HEK293 (cell line): ENCODE results near the gene JAM3.

Experiments
- CTCF ChIA-PET: fragments of 350-600 bp; formaldehyde crosslinking; extraction: SDS; loops from one replicate; lab custom pipeline; 2021; ENCODE audit warnings: antibody characterized with exemption; lab: Yijun Ruan, JAX
- POLR2A ChIA-PET: fragments of 300-600 bp; formaldehyde crosslinking; extraction: SDS; loops from one replicate; lab custom pipeline; 2020; ENCODE audit warnings: antibody characterized with exemption, inconsistent platforms; lab: Yijun Ruan, JAX
- H3K27ac ChIP-seq: fragments of 200-500 bp; sonication (Bioruptor generic); 2 replicates; pipeline ENCODE4 v1.5.1; 2014; ENCODE audit warnings: low read depth, low read length, control low read depth, inconsistent platforms; ENCODE audit errors: extremely low read depth
- H3K36me3 ChIP-seq, 2 experiments: fragments of 200-500 bp in 1 of 2; sonication (Bioruptor generic) in 1 of 2; 1 replicate in 1 of 2; 2 replicates in 1 of 2; pipeline ENCODE4 v1.5.1; 2014 to 2017; ENCODE audit warnings: inconsistent platforms in 2 of 2, low read length in 2 of 2; ENCODE audit not compliant: control insufficient read depth in 2 of 2, insufficient read depth in 1 of 2
- H3K4me1 ChIP-seq: fragments of 200-500 bp; sonication (Bioruptor generic); 2 replicates; pipeline ENCODE4 v1.5.1; 2014; ENCODE audit warnings: mild to moderate bottlenecking, low read length, inconsistent platforms; ENCODE audit not compliant: control insufficient read depth, insufficient read depth
- H3K4me3 ChIP-seq: 2 replicates; pipeline ENCODE4 v1.5.1; 2011; ENCODE audit warnings: low read depth, mild to moderate bottlenecking, control low read depth, low read length, moderate library complexity
- H3K9me3 ChIP-seq: fragments of 200-500 bp; sonication (Bioruptor generic); 2 replicates; pipeline ENCODE4 v1.5.1; 2014; ENCODE audit warnings: low read depth, low read length, inconsistent platforms; ENCODE audit not compliant: control insufficient read depth, insufficient read depth
- EGR2 ChIP-seq: fragments of 450-650 bp; formaldehyde crosslinking; IDR thresholded peaks from 2 replicates; pipeline ENCODE4 v1.5.1; 2016; ENCODE audit warnings: low read depth, missing biosample characterization, missing genetic modification characterization
- TRIM28 ChIP-seq: IDR thresholded peaks from 2 replicates; pipeline ENCODE4 v1.6.1; 2011; ENCODE audit warnings: low read length, control low read depth, borderline replicate concordance
- ZNF112 ChIP-seq: fragments of 450-650 bp; formaldehyde crosslinking; IDR thresholded peaks from 2 replicates; pipeline ENCODE4 v1.5.0; 2017; ENCODE audit warnings: missing biosample characterization, missing genetic modification characterization
- ZNF114 ChIP-seq: fragments of 450-650 bp; formaldehyde crosslinking; IDR thresholded peaks from 2 replicates; pipeline ENCODE4 v1.5.0; 2017; ENCODE audit warnings: missing biosample characterization, missing genetic modification characterization
- ZNF157 ChIP-seq: fragments of 450-650 bp; formaldehyde crosslinking; IDR thresholded peaks from 2 replicates; pipeline ENCODE4 v1.5.1; 2016; ENCODE audit warnings: missing biosample characterization, missing genetic modification characterization
- ZNF302 ChIP-seq: fragments of 450-650 bp; formaldehyde crosslinking; IDR thresholded peaks from 2 replicates; pipeline ENCODE4 v1.5.1; 2016; ENCODE audit warnings: missing biosample characterization, missing genetic modification characterization, low read depth
- ZNF558 ChIP-seq: fragments of 450-650 bp; formaldehyde crosslinking; IDR thresholded peaks from 2 replicates; pipeline ENCODE4 v1.5.1; 2016; ENCODE audit warnings: missing biosample characterization, missing genetic modification characterization
- ZNF596 ChIP-seq: fragments of 450-650 bp; IDR thresholded peaks from 2 replicates; pipeline ENCODE4 v1.5.0; 2018; ENCODE audit warnings: missing biosample characterization, mild to moderate bottlenecking, missing genetic modification characterization, moderate library complexity
- ZNF654 ChIP-seq: fragments of 450-650 bp; formaldehyde crosslinking; IDR thresholded peaks from 2 replicates; pipeline ENCODE4 v1.5.1; 2016; ENCODE audit warnings: low read depth, missing biosample characterization, missing genetic modification characterization
- TF ChIP-seq, protein P1 (sequence below): fragments of 450-650 bp; formaldehyde crosslinking; IDR thresholded peaks from 2 replicates; pipeline ENCODE4 v1.5.1; 2016; ENCODE audit warnings: missing biosample characterization, missing genetic modification characterization
- TF ChIP-seq, protein P2 (sequence below): fragments of 450-650 bp; formaldehyde crosslinking; conservative IDR thresholded peaks from 2 replicates; pipeline ENCODE4 v1.5.1; 2016; ENCODE audit warnings: low read depth, missing biosample characterization, missing genetic modification characterization
- TF ChIP-seq, protein P3 (sequence below): fragments of 450-650 bp; formaldehyde crosslinking; IDR thresholded peaks from 2 replicates; pipeline ENCODE4 v1.5.1; 2016; ENCODE audit warnings: missing biosample characterization, missing genetic modification characterization
- TF ChIP-seq, protein P4 (sequence below): fragments of 450-650 bp; formaldehyde crosslinking; IDR thresholded peaks from 2 replicates; pipeline ENCODE4 v1.5.1; 2016; ENCODE audit warnings: missing biosample characterization, missing genetic modification characterization, low read depth
- TF ChIP-seq, protein P5 (sequence below): fragments of 450-650 bp; formaldehyde crosslinking; IDR thresholded peaks from 2 replicates; pipeline ENCODE4 v1.5.1; 2016; ENCODE audit warnings: missing biosample characterization, missing genetic modification characterization
- TF ChIP-seq, protein P6 (sequence below): fragments of 450-650 bp; formaldehyde crosslinking; IDR thresholded peaks from 2 replicates; pipeline ENCODE4 v1.5.1; 2016; ENCODE audit warnings: missing biosample characterization, missing genetic modification characterization
- TF ChIP-seq, protein P7 (sequence below): fragments of 450-650 bp; formaldehyde crosslinking; IDR thresholded peaks from 2 replicates; pipeline ENCODE4 v1.5.1; 2016; ENCODE audit warnings: missing biosample characterization, missing genetic modification characterization, low read depth

JAM3 gene

DNA sequence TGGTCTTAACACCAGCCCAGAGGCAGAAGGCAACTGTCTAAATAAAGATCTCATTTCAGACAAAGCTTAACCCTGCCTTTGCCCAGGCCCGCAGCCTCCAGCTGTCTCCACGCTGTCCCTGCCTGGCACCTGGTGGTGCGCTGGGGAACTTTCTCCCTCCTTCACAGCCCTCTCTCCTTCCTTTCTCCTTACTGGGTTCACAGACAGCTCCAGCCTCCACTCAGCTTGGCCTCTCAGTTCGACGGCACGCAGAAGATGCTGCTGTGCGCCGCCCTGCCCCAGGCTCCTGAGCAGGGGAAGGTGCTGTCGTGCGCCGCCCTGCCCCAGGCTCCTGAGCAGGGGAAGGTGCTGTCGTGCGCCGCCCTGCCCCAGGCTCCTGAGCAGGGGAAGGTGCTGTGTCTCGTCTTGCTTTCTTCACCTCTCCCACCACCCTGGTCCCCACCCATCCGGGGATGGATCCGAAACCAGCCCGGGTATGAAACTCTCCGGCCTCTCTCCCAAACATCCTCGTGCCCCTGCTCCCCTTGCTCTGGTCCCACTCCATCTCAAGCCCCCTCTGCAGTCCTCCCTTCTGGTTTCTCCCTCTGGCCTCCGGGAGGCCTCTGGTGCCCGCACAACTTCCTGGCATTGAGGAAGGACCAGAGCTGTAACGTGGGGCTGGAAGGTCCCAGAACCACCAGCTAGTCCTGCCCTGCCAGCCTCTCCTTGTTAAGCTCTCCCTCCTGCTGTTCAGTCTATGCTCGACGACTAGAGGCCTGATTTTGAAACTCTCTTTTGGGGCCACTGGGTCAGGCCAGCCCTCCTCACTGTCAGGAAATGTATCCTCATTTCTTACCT lies 22.9 kb upstream of the JAM3 start:
- TF ChIP-seq ZNF654 = 0 out of 2 replicates have a peak, but pooled peaks have one; percentile 4
- TF ChIP-seq, protein P1, sequence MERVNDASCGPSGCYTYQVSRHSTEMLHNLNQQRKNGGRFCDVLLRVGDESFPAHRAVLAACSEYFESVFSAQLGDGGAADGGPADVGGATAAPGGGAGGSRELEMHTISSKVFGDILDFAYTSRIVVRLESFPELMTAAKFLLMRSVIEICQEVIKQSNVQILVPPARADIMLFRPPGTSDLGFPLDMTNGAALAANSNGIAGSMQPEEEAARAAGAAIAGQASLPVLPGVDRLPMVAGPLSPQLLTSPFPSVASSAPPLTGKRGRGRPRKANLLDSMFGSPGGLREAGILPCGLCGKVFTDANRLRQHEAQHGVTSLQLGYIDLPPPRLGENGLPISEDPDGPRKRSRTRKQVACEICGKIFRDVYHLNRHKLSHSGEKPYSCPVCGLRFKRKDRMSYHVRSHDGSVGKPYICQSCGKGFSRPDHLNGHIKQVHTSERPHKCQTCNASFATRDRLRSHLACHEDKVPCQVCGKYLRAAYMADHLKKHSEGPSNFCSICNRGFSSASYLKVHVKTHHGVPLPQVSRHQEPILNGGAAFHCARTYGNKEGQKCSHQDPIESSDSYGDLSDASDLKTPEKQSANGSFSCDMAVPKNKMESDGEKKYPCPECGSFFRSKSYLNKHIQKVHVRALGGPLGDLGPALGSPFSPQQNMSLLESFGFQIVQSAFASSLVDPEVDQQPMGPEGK = no peak
- TF ChIP-seq, protein P2, sequence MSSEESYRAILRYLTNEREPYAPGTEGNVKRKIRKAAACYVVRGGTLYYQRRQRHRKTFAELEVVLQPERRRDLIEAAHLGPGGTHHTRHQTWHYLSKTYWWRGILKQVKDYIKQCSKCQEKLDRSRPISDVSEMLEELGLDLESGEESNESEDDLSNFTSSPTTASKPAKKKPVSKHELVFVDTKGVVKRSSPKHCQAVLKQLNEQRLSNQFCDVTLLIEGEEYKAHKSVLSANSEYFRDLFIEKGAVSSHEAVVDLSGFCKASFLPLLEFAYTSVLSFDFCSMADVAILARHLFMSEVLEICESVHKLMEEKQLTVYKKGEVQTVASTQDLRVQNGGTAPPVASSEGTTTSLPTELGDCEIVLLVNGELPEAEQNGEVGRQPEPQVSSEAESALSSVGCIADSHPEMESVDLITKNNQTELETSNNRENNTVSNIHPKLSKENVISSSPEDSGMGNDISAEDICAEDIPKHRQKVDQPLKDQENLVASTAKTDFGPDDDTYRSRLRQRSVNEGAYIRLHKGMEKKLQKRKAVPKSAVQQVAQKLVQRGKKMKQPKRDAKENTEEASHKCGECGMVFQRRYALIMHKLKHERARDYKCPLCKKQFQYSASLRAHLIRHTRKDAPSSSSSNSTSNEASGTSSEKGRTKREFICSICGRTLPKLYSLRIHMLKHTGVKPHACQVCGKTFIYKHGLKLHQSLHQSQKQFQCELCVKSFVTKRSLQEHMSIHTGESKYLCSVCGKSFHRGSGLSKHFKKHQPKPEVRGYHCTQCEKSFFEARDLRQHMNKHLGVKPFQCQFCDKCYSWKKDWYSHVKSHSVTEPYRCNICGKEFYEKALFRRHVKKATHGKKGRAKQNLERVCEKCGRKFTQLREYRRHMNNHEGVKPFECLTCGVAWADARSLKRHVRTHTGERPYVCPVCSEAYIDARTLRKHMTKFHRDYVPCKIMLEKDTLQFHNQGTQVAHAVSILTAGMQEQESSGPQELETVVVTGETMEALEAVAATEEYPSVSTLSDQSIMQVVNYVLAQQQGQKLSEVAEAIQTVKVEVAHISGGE (tag by site-specific recombination) = no peak
- no peak for TF ChIP-seq TRIM28
- TF ChIP-seq, protein P3, sequence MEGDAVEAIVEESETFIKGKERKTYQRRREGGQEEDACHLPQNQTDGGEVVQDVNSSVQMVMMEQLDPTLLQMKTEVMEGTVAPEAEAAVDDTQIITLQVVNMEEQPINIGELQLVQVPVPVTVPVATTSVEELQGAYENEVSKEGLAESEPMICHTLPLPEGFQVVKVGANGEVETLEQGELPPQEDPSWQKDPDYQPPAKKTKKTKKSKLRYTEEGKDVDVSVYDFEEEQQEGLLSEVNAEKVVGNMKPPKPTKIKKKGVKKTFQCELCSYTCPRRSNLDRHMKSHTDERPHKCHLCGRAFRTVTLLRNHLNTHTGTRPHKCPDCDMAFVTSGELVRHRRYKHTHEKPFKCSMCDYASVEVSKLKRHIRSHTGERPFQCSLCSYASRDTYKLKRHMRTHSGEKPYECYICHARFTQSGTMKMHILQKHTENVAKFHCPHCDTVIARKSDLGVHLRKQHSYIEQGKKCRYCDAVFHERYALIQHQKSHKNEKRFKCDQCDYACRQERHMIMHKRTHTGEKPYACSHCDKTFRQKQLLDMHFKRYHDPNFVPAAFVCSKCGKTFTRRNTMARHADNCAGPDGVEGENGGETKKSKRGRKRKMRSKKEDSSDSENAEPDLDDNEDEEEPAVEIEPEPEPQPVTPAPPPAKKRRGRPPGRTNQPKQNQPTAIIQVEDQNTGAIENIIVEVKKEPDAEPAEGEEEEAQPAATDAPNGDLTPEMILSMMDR (tag by site-specific recombination) = peak; percentile 61
- H3K36me3 ChIP-seq = no peaks in the 10 kb centered on the region
- CTCF ChIA-PET = interaction anchor here (0.5 to 3.7 kb wide), 10 partner anchors 12 to 122 kb away, joined by 3 to 23 read pairs (median 4); no protein-coding TSS in a partner anchor
- H3K9me3 ChIP-seq = no peaks in the 10 kb centered on the region
- H3K27ac ChIP-seq = no peak overlapping the region
- H3K4me3 ChIP-seq = no peak overlapping the region
- H3K4me1 ChIP-seq = no peaks in the 10 kb centered on the region
- POLR2A ChIA-PET = interaction anchor here (0.7 kb wide), 1 partner anchor 12 kb away, joined by 3 read pairs; no protein-coding TSS in a partner anchor

DNA sequence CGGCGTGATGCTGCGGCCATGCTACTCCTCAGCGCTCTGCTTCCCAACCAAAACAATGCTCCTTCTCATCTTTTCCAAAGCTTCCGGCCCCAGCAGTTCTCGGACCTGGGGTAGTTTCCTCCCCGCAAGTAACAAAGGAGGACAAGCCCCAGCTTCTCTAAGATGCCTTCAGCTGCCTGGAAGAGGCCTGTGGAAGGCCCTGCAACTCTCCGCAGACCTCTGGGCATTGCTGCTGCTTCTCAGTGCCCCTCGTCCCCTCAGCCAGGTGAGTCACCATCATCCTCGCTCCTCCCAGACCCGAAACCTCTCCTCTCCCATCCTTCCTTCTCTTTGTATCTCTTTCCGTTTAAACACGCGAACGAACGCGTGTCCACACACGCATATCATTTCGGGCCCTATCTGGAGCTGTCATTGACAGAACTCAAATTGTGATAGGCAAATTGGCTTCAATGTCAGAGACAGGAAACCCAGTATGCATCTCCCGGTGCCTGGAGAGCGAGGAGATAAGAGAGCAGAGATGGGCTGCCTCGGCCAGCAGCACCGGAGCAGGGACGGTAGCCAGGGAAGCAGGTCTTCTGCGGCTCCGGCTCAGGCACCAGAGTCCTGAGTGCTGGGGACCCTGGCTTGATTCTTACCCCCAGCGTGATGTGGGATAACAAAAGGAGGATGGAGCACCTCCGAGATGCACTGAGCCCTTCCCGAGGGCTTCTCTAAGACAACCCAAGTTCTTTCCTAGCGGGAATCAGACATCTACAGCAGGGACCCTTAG lies 22.0 kb upstream of the JAM3 start:
- ChIA-PET POLR2A (no interaction called here), CTCF (interaction anchor here (0.6 to 3.7 kb wide), 8 partner anchors 17 to 123 kb away, joined by 3 to 23 read pairs (median 4); no protein-coding TSS in a partner anchor)
- Histone ChIP-seq H3K9me3 (no peaks in the 10 kb centered on the region), H3K27ac (no peak overlapping the region), H3K36me3 (no peaks in the 10 kb centered on the region), H3K4me1 (no peaks in the 10 kb centered on the region), H3K4me3 (no peak overlapping the region)
- TF ChIP-seq, protein P4, sequence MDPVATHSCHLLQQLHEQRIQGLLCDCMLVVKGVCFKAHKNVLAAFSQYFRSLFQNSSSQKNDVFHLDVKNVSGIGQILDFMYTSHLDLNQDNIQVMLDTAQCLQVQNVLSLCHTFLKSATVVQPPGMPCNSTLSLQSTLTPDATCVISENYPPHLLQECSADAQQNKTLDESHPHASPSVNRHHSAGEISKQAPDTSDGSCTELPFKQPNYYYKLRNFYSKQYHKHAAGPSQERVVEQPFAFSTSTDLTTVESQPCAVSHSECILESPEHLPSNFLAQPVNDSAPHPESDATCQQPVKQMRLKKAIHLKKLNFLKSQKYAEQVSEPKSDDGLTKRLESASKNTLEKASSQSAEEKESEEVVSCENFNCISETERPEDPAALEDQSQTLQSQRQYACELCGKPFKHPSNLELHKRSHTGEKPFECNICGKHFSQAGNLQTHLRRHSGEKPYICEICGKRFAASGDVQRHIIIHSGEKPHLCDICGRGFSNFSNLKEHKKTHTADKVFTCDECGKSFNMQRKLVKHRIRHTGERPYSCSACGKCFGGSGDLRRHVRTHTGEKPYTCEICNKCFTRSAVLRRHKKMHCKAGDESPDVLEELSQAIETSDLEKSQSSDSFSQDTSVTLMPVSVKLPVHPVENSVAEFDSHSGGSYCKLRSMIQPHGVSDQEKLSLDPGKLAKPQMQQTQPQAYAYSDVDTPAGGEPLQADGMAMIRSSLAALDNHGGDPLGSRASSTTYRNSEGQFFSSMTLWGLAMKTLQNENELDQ (tag by site-specific recombination) = no peak
- TF ChIP-seq ZNF157 (no peak), ZNF114 (tag by site-specific recombination) (no peak), ZNF302 (no peak), ZNF596 (tag by site-specific recombination) (no peak), ZNF558 (tag by site-specific recombination) (no peak), ZNF112 (no peak), EGR2 (tag by site-specific recombination) (no peak)
- TF ChIP-seq, protein P5, sequence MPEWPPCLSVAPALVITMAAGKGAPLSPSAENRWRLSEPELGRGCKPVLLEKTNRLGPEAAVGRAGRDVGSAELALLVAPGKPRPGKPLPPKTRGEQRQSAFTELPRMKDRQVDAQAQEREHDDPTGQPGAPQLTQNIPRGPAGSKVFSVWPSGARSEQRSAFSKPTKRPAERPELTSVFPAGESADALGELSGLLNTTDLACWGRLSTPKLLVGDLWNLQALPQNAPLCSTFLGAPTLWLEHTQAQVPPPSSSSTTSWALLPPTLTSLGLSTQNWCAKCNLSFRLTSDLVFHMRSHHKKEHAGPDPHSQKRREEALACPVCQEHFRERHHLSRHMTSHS (tag by site-specific recombination) = no peak
- TF ChIP-seq, protein P6, sequence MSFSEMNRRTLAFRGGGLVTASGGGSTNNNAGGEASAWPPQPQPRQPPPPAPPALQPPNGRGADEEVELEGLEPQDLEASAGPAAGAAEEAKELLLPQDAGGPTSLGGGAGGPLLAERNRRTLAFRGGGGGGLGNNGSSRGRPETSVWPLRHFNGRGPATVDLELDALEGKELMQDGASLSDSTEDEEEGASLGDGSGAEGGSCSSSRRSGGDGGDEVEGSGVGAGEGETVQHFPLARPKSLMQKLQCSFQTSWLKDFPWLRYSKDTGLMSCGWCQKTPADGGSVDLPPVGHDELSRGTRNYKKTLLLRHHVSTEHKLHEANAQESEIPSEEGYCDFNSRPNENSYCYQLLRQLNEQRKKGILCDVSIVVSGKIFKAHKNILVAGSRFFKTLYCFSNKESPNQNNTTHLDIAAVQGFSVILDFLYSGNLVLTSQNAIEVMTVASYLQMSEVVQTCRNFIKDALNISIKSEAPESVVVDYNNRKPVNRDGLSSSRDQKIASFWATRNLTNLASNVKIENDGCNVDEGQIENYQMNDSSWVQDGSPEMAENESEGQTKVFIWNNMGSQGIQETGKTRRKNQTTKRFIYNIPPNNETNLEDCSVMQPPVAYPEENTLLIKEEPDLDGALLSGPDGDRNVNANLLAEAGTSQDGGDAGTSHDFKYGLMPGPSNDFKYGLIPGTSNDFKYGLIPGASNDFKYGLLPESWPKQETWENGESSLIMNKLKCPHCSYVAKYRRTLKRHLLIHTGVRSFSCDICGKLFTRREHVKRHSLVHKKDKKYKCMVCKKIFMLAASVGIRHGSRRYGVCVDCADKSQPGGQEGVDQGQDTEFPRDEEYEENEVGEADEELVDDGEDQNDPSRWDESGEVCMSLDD = no peak
- TF ChIP-seq, protein P7, sequence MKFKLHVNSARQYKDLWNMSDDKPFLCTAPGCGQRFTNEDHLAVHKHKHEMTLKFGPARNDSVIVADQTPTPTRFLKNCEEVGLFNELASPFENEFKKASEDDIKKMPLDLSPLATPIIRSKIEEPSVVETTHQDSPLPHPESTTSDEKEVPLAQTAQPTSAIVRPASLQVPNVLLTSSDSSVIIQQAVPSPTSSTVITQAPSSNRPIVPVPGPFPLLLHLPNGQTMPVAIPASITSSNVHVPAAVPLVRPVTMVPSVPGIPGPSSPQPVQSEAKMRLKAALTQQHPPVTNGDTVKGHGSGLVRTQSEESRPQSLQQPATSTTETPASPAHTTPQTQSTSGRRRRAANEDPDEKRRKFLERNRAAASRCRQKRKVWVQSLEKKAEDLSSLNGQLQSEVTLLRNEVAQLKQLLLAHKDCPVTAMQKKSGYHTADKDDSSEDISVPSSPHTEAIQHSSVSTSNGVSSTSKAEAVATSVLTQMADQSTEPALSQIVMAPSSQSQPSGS (tag by site-specific recombination) = no peak
